Measurements from ENCODE around the gene RASA3.
"Not testable (repeated sequence)": the region's sequence is repeated elsewhere in the genome, so short reads cannot be mapped to it uniquely, and the experiment has no call there.

GRCh38 chr13:114020134-114020533, 112.3 kb downstream of the RASA3 start:
- not testable (repeated sequence) for TF ChIP-seq IRF3 (IDR thresholded peaks at IDR 0.05); POLR2AphosphoS5 (IDR thresholded peaks at IDR 0.05; ENCODE audit: low read length); NFIC (IDR thresholded peaks at IDR 0.05; ENCODE audit: low read depth, low read length); EGR1 (IDR thresholded peaks at IDR 0.05; ENCODE audit: borderline replicate concordance in 1 of 2, low read depth in 2 of 2, low read length in 2 of 2); POLR2A (IDR thresholded peaks at IDR 0.05; ENCODE audit: low read depth, low read length); RAD21 (IDR thresholded peaks at IDR 0.05; ENCODE audit: insufficient read depth, low read depth, low read length); USF1 (IDR thresholded peaks at IDR 0.05; ENCODE audit: borderline replicate concordance, extremely low read length, insufficient read depth, low read depth, low read length); SUZ12 (IDR thresholded peaks at IDR 0.05; ENCODE audit: unreplicated experiment); ZNF24 (IDR thresholded peaks at IDR 0.05); RFX5 (IDR thresholded peaks at IDR 0.05; ENCODE audit: low read depth, low read length)
- TF ChIP-seq, protein P1, sequence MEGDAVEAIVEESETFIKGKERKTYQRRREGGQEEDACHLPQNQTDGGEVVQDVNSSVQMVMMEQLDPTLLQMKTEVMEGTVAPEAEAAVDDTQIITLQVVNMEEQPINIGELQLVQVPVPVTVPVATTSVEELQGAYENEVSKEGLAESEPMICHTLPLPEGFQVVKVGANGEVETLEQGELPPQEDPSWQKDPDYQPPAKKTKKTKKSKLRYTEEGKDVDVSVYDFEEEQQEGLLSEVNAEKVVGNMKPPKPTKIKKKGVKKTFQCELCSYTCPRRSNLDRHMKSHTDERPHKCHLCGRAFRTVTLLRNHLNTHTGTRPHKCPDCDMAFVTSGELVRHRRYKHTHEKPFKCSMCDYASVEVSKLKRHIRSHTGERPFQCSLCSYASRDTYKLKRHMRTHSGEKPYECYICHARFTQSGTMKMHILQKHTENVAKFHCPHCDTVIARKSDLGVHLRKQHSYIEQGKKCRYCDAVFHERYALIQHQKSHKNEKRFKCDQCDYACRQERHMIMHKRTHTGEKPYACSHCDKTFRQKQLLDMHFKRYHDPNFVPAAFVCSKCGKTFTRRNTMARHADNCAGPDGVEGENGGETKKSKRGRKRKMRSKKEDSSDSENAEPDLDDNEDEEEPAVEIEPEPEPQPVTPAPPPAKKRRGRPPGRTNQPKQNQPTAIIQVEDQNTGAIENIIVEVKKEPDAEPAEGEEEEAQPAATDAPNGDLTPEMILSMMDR (IDR thresholded peaks at IDR 0.05 in 2 of 3, conservative IDR thresholded peaks at IDR 0.05 in 1 of 3; ENCODE audit: control insufficient read depth in 2 of 3, extremely low read depth in 1 of 3, insufficient read depth in 1 of 3, low read depth in 3 of 3, low read length in 3 of 3) = not testable (repeated sequence)

Data from GM12878 (cell line).